PC-3 (cell line): ENCODE measurements around the gene OR10AD1. TPM values are rescaled to one million over a fixed set of nuclear protein-coding genes. Genes with fewer than 3 reads are reported as not detected.
A peak's percentile ranks its signal among the peaks of the same experiment; 100 is the strongest.

Experiments used
- ATAC-seq: fragments of 200-7000 bp; cut with Tn5 transposase; 2 replicates; pipeline ENCODE4 v1.9.1; 2020; ENCODE audit warnings: mild to moderate bottlenecking, moderate library complexity
- BruUV-seq: library from RNA; stranded (reverse); fragments of 400-500 nt; replicated peaks from 2 replicates; lab custom pipeline; 2021; lab: Mats Ljungman, UMichigan
- CTCF ChIA-PET: fragments of 300-600 bp; sonication (Branson Sonifier 250); formaldehyde crosslinking; loops from one replicate; lab custom pipeline; 2022; ENCODE audit warnings: antibody characterized with exemption; lab: Charles Lee
- POLR2A ChIA-PET: fragments of 300-600 bp; sonication (Branson Sonifier 250); formaldehyde crosslinking; loops from one replicate; lab custom pipeline; 2022; ENCODE audit warnings: antibody characterized with exemption; ENCODE audit not compliant: unreplicated experiment; lab: Charles Lee
- DNase-seq: peaks from one replicate; pipeline ENCODE4 v3.0.0-alpha.2; 2015
- H2AFZ ChIP-seq: fragments of 300-600 bp; sonication (generic); 2 replicates; pipeline ENCODE4 v1.6.0; 2016; ENCODE audit warnings: antibody characterized with exemption, low read length
- H3F3A ChIP-seq: fragments of 300-600 bp; sonication (generic); one replicate; pipeline ENCODE4 v1.6.0; 2017; ENCODE audit warnings: antibody characterized with exemption, low read length, control low read depth, mild to moderate bottlenecking; ENCODE audit not compliant: unreplicated experiment
- H3K27ac ChIP-seq: fragments of 300-600 bp; sonication (generic); 2 replicates; pipeline ENCODE4 v1.5.1; 2016; ENCODE audit warnings: mild to moderate bottlenecking, low read length
- H3K27me3 ChIP-seq: fragments of 300-600 bp; sonication (generic); 2 replicates; pipeline ENCODE4 v1.6.1; 2016; ENCODE audit warnings: low read length, mixed read lengths
- H3K36me3 ChIP-seq: fragments of 300-600 bp; sonication (generic); 2 replicates; pipeline ENCODE4 v1.6.1; 2016; ENCODE audit warnings: low read depth, mixed run types, low read length, mixed read lengths
- H3K4me1 ChIP-seq: fragments of 300-600 bp; sonication (generic); 2 replicates; pipeline ENCODE4 v1.5.1; 2016; ENCODE audit warnings: low read length; ENCODE audit not compliant: insufficient read depth
- H3K4me2 ChIP-seq: fragments of 300-600 bp; sonication (generic); 2 replicates; pipeline ENCODE4 v1.6.0; 2016; ENCODE audit warnings: low read length
- H3K4me3 ChIP-seq: fragments of 300-600 bp; sonication (generic); 2 replicates; pipeline ENCODE4 v1.5.1; 2016; ENCODE audit warnings: mild to moderate bottlenecking, low read length, mixed read lengths
- H3K79me2 ChIP-seq: fragments of 300-600 bp; sonication (generic); 2 replicates; pipeline ENCODE4 v1.6.1; 2017; ENCODE audit warnings: low read length, mixed read lengths
- H3K9ac ChIP-seq: fragments of 300-600 bp; sonication (generic); 2 replicates; pipeline ENCODE4 v1.6.0; 2016; ENCODE audit warnings: mild to moderate bottlenecking, low read length
- H3K9me2 ChIP-seq: fragments of 300-600 bp; sonication (generic); replicated peaks from 2 replicates; pipeline ENCODE4 v1.6.1; 2016; ENCODE audit warnings: mixed run types, low read length, mixed read lengths
- H3K9me3 ChIP-seq: fragments of 300-600 bp; sonication (generic); 2 replicates; pipeline ENCODE4 v1.6.1; 2016; ENCODE audit warnings: low read length, mixed read lengths
- H4K20me1 ChIP-seq: fragments of 300-600 bp; sonication (generic); 2 replicates; pipeline ENCODE4 v1.6.1; 2016; ENCODE audit warnings: low read length, mixed read lengths
- CTCF ChIP-seq: fragments of 300-600 bp; sonication (generic); conservative IDR thresholded peaks from 2 replicates; pipeline ENCODE4 v1.5.1; 2017; ENCODE audit warnings: antibody characterized with exemption, low read depth, mild to moderate bottlenecking, low read length
- EZH2 ChIP-seq: fragments of 300-600 bp; sonication (generic); IDR thresholded peaks from one replicate; pipeline ENCODE4 v1.6.1; 2017; ENCODE audit warnings: antibody characterized with exemption, mild to moderate bottlenecking, low read length; ENCODE audit not compliant: unreplicated experiment
- EZH2phosphoT487 ChIP-seq: fragments of 300-600 bp; sonication (generic); IDR thresholded peaks from 2 replicates; pipeline ENCODE4 v1.6.1; 2018; ENCODE audit warnings: mild to moderate bottlenecking, antibody characterized with exemption, low read length, borderline replicate concordance
- intact Hi-C: fragments of 100-400 bp; cut with micrococcal nuclease; formaldehyde crosslinking; loops from 2 replicates; pipeline ENCODE4 v1.9.0; 2023
- total RNA-seq: library from RNA; depleted of rRNA; stranded (reverse); fragments of >200 nt; gene quantifications from 2 replicates; pipeline ENCODE4 v1.2.3, GENCODE V29; 2014

Gene OR10AD1
- total RNA-seq, 1 experiment from 2014 or later = not detected

- no peaks in the 10 kb centered on the region for H3K9me3 ChIP-seq
- H4K20me1 ChIP-seq = no peaks in the 10 kb centered on the region
- H3K4me1 ChIP-seq = peaks cover 18% of the 10 kb centered on the region
- H3K4me2 ChIP-seq = peak overlapping the region; percentile 77
- H3K79me2 ChIP-seq = no peaks in the 10 kb centered on the region
- BruUV-seq = no TSS peak
- H3K9me2 ChIP-seq = no peaks in the 10 kb centered on the region
- intact Hi-C loops = loop anchor here (10.0 kb wide), 1 partner anchor 256 kb away; no protein-coding TSS in a partner anchor
- no peak overlapping the region for H2AFZ ChIP-seq
- TF ChIP-seq EZH2phosphoT487 (no peak), CTCF (no peak), EZH2 (no peak)
- POLR2A ChIA-PET = no interaction called here
- no peak overlapping the region for H3K27ac ChIP-seq
- CTCF ChIA-PET = no interaction called here
- no peak overlapping the region for H3K9ac ChIP-seq
- no peak for ATAC-seq
- no peaks in the 10 kb centered on the region for H3K36me3 ChIP-seq
- no peak for DNase-seq
- peaks cover 18% of the 10 kb centered on the region for H3K27me3 ChIP-seq
- peak overlapping the region; percentile 63 for H3K4me3 ChIP-seq
- no peaks in the 10 kb centered on the region for H3F3A ChIP-seq
Observed at GRCh38 chr12:48198985-48199384, 4.1 kb downstream of the OR10AD1 start.

GRCh38 chr12:48198672-48198971, 4.5 kb downstream of the OR10AD1 start:
- Histone ChIP-seq H3K4me1 (peaks cover 20% of the 10 kb centered on the region), H2AFZ (peak overlapping the region; percentile 70), H4K20me1 (no peaks in the 10 kb centered on the region), H3K9me2 (no peaks in the 10 kb centered on the region), H3K27me3 (peaks cover 15% of the 10 kb centered on the region), H3K4me3 (peak overlapping the region; percentile 63), H3K36me3 (no peaks in the 10 kb centered on the region), H3K79me2 (no peaks in the 10 kb centered on the region), H3K27ac (0 out of 2 replicates have a peak overlapping the region, but pooled peaks have one; percentile 19), H3K9me3 (no peaks in the 10 kb centered on the region), H3F3A (no peaks in the 10 kb centered on the region), H3K9ac (peak overlapping the region; percentile 65), H3K4me2 (peak overlapping the region; percentile 77)
- no peak for DNase-seq
- TF ChIP-seq EZH2phosphoT487 = no peak
- TF ChIP-seq EZH2 = no peak
- no peak for TF ChIP-seq CTCF
- CTCF ChIA-PET = no interaction called here
- no TSS peak for BruUV-seq
- no peak for ATAC-seq
- intact Hi-C loops = loop anchor here (10.0 kb wide), 1 partner anchor 256 kb away; no protein-coding TSS in a partner anchor
- POLR2A ChIA-PET = no interaction called here

GRCh38 chr12:48197971-48198671, 5.0 kb downstream of the OR10AD1 start:
- Histone ChIP-seq H3K4me1 (peaks cover 25% of the 10 kb centered on the region), H3F3A (no peaks in the 10 kb centered on the region), H3K79me2 (no peaks in the 10 kb centered on the region), H3K4me2 (peak overlapping the region; percentile 77), H3K9me3 (no peaks in the 10 kb centered on the region), H3K9ac (peak overlapping the region; percentile 65), H4K20me1 (no peaks in the 10 kb centered on the region), H3K27ac (peak overlapping the region; percentile 19), H3K9me2 (no peaks in the 10 kb centered on the region), H3K4me3 (peak overlapping the region; percentile 63), H2AFZ (peak overlapping the region; percentile 70), H3K36me3 (no peaks in the 10 kb centered on the region), H3K27me3 (peaks cover 10% of the 10 kb centered on the region)
- CTCF ChIA-PET = interaction anchor here (0.5 kb wide), 1 partner anchor 165 kb away, joined by 3 read pairs; no protein-coding TSS in a partner anchor
- TSS peak; percentile 82 for BruUV-seq
- DNase-seq (peak; percentile 77), ATAC-seq (peak; percentile 82)
- TF ChIP-seq CTCF (no peak), EZH2 (no peak), EZH2phosphoT487 (no peak)
- POLR2A ChIA-PET = no interaction called here
- intact Hi-C loops = loop anchor here (10.0 kb wide), 1 partner anchor 257 kb away; no protein-coding TSS in a partner anchor
